Stimulated activated CD4-positive, alpha-beta T cell treated with anti-CD3 and anti-CD28 coated beads, TNF-alpha, amount 100 ng/mL, for 48 hours (primary cell): ENCODE data around the gene URI1.

Experiments used
- DNase-seq, 3 donors: peaks; one replicate each; pipeline ENCODE4 v3.0.0-alpha.2; 2020; ENCODE audit warnings: low read depth in 3 of 3

URI1 gene

DNA sequence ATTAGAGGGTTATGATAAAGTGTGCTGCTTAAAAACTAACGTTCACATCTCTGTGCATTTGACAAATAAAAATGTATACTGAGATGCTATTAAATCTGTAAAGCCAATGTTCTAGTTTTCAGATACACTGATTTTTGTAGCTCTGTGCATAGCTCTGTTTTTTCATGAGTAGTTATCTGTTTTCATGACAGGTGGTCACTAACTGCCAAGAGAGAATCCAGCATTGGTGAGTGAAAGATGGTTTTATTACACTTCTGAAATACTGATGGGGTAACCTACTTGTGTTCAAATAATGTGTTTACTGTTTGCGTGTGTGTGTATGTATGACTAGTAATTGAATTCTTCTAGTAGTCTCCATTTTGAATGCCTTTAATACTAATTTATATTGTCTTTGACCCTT lies 29.0 kb downstream of the URI1 start:
- DNase-seq = no peak

DNA sequence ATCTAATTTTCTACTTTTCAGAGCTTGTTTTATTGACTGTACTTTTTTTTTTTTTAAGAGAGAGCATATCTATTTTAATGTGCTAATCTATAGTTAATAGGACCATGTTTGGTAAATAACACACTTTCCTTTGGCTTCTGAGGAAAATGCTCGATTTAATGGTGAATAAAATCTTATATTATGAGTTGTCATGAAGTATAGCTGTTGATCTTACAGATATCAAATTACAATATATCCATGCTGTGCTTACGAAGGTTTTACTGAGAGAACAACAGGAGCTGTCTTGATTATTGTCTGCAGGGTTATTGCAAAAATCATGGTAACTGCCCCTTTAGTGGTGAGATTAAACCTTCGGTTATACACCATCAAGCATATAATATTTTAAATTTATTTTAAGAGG lies 29.6 kb downstream of the URI1 start:
- DNase-seq = no peak

DNA sequence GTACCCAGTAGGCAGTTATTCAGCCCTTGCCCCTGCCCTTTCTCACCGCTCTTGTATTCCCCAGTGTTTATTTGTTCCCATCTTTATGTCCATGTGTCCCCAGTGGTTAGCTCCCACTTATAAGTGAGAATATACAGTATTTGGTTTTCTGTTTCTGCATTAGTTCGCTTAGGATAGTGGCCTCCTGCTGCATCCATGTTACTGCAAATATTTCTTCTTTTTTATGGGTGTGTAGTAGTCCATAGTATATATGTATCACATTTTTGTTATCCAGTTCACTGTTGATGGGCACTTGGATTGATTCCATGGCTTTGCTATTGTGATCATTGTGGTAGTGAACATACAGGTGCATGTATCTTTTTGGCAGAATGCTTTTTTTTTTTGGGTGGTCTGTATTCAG lies 32.7 kb downstream of the URI1 start:
- no peak for DNase-seq

DNA sequence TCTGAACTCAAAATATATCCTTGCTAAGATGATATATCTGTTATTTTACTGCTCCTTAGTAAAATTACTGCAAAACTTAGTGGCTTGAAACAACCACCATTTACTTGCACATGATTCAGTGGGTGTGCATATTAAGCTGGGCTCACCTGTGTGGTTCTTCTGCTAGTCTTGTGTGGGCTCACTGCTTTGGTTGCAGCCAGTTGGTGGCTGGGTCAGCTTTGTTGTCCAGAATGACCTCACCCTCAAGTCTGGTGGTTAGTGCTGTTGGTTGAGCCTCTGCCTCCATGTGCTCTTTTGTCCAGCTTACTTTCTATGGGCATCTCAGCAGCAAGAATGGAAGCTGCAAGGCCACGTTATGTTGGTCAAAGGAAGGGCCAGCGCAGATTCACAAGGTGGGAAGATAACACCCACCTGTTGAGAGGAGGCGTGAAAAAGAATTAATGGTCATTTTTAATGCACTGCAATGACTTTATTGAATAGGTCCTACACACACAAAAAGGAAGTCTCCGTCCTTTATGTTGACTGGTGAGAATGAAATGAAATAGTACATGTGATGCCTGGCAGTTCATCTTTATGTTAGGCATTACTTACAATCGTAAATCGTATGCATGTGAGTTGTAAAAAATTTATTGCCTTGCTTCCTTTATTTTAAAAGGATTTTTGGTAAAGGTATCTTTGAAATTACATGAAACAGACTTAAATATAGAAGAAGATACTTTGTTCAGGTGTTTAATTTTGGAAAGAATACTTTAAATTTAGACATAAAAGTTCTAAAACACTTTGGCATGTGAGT lies 34.3 kb downstream of the URI1 start:
- no peak for DNase-seq

DNA sequence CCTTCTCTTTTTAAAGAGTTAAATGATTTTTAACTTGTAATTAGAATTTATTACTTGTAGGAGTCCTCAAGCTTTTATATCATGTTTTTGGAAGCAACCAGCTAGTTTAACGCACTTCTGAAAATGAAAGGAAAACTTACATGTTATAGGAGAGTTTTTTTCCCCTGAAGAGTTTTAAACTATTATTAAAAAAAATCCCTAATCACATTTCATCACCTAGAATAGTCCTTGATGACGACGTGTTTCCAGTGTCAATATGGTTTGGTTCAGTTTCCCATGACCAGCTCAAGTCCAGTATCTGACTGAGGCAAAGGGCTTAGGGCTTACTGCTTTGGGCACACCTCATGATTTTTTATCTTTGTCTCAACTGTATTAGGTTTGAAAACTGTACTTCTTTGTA lies 36.0 kb downstream of the URI1 start:
- DNase-seq = no peak

DNA sequence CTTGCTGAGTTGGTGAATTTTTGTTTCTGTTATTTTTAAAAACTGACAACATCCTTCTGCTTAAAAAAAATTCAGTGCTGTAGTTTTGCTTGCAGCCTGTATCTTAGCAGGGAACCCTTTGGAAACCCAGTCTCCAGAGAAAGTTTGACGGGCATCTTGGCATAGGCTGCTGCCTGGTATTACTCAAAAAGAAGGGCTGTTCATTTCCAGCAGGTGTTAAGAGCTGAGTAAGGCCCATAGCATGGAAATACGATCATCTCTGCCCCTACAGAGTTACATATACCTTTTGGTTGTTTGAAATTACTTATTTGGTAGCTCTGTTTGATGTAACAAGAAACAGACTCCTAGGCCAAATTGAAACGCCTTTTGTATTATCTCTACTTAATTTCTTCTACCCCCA lies 41.5 kb downstream of the URI1 start:
- no peak for DNase-seq

DNA sequence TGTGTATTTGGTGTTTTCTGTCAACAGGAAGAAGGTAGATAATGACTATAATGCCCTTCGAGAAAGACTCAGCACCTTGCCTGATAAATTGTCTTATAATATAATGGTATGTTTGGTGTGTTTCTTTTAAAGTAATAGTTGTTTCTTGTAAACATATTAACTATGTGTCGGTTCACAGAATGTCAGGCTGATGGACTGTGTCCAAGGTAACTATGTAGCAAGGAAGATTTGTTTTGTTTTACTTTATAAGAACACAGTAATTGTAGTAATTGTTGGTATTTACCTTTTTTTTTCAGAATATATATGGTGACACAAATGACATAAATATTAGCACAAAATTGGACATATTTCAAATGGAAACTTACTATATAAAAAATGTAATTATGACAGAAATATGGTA lies 43.2 kb downstream of the URI1 start:
- no peak for DNase-seq

DNA sequence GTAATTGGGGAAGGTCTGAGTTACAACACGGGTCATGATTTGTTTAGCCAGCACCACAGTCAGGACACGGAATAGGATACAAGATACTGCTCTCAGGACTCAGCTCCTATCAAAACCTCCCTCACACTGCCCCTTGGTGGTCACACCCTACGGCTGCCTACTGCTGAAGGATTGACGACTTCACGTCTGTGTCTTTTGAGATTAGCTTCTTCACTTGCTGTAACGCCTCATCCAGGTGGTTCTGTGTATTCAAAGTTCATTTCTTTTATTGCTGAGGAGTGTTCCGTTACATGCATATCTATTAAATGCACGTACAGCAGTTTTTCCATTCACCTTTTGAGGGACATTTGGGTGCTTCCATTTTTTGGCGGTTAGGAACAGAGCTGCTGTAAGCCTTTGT lies 46.3 kb downstream of the URI1 start:
- no peak for DNase-seq

DNA sequence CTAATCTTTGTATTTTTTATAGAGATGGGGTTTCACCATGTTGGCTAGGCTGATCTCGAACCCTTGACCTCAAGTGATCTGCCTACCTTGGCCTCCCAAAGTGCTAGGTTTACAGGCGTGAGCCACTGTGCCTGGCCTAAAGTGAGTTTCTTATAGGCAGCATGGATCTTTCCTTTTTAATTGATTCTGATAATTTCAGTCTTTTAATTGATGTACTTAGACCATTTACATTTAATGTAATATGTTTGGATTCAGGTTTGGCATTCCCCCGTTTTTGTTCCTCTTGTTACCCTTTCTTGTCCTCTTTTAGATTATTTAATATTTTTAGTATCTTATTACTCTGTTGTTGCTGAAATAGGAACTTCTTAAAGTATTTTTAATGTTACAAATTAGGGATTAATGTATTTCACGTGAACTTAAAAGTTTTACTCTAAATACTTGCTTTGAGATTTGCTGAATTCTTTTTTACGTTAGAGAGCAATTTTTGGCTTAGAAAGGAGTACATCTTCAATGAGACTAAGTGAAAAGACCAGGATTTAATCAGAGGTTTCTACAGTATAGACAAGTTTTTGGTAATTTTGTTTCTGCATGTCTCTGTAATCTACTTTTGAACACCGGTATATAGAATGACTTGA lies 50.3 kb downstream of the URI1 start:
- no peak for DNase-seq

DNA sequence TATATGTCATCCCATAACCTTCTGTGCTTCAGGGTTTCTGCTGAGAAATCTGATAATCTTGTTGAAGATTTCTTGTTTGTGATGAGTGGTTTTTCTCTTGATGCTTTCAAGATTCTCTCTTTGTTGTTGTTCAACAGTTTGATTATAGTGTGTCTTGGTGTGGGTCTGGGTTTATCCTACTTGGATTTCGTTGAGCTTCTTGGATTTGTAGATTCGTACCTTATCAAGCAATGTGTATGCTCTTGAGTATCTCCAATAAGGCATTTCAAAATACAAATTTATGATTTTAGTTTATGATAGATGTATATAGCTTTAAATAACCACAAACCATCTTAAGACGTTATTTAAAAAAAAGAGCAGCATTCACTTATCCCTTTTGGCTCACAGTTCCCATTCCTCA lies 57.5 kb downstream of the URI1 start:
- DNase-seq = no peak

DNA sequence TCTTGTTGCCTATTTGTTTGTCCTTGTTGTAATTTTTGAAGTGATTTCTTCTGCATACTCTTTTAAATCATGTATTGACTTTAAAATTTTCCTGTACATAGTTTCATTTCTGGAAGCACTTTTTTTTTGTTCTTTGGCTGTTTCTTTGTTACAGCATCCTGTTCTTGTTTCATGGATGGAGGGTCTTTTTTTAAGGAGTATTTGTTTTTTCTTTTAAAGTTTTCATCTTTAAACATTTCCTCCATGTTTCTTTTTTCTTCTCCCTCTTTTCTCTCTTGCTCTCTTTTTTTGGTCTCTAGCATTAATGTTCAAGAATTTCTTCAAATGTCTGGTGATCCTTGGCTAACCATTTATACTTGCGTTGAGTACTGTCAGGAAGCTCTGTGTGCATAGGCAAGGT lies 58.8 kb downstream of the URI1 start:
- no peak for DNase-seq

DNA sequence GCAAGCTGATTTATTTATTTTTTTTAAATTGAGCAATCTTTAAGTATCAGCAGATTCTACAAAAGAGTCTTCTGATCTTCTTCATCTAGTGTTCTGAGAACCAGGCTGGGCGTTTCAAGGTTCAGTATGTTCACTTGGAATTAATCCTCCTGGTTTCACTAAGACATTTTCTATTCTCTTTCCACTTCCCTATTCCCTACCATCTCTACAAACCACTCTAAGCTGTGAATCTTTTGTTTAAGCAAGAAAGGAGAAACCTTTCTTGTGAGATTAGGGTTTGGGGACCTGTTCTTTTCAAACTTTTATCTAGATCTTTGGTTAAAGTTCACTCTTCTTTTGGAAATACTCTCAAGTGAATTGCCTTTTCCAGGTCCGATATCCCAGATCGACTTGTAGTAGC lies 59.3 kb downstream of the URI1 start:
- DNase-seq = no peak

DNA sequence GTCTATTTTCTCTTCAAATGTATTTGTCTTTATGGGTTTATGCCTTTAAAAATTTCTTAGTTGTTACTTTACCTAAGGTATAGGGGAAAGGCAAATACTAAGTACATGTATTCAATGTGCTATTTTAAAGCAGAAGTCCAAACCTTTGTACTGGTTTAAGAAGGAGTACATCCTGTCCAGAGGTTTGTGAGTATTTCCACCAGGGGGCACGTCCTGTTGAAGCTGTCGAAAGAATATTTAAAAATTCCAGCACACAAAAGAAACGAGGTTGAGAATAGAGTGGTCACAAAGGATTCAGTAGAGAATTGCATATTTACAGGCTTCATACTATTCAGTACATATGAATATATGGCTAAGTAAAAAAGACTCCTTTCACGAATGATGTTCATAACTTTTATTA lies 59.8 kb downstream of the URI1 start:
- DNase-seq = no peak

DNA sequence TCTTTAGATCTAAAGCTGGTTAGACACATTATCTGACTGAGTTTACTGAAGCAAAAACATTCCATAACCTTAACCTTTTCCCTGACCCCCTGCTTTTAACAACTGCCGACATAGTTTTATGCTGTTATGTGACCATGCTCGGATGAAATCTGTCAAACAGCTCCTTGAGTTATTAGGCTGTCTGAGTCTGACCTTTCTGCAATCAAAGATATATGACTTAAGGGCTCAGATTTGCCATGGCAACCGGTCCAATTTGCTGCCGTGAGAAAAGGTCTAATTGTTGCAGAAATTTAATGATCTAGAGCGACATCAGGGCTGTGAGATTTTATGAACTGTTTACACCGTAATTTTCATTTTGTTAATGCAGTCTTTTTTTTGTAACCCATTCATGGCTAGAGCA lies 61.8 kb downstream of the URI1 start:
- no peak for DNase-seq

DNA sequence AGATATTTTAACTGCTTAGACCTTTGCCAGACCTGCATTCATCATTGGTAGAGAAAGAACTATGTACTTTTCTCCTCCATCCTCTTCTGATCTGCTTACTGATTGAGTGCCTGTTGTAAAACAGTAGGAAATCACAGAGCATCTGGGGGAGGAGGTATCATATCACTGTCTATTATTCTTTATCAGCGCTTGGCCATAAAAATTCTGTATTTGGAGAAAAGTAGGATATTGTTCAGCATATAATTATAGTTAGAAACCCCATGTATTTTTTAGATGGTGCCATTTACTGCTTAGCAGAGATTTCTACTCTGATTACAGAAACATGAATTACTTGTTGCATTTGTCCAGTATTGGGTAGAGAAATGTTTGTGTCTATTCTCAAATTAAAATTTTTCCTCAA lies 62.4 kb downstream of the URI1 start:
- DNase-seq = no peak

DNA sequence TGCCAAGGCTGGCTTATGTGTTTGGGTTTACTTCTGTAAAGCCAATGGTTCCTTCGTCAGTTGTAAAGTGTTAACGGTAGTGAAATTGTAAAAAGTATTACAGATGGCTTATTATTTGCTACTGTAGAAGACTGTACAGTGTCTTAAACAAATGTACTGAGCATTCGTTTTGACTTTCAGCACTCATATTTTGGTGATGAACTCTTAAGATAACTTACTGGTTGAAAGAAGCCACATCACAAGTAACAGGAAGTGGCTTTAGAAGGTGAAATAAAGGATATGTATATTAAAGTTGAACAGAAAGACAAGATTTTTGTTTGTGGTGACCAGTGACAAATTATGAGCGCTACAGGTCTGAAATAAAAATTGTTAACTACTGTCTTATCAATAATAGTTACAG lies 64.2 kb downstream of the URI1 start:
- DNase-seq = no peak

DNA sequence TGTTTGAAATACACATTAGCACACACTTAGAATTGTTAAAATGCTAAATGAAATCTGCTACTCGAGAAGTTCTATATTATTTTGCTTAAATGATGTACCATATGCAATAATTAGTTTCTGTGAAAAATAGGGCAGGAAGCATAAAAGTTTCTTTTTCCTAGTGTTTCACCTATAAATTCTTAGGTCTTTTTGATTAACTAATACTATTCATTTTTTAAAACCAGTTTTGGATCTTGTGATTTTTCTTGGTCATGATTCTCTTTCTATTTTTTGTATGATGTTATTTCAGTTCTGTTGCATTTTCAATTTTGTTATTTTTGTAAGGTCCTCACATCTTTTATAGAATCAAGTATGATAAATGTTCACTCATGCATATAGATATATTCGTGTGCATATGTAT lies 66.1 kb downstream of the URI1 start:
- DNase-seq = no peak

DNA sequence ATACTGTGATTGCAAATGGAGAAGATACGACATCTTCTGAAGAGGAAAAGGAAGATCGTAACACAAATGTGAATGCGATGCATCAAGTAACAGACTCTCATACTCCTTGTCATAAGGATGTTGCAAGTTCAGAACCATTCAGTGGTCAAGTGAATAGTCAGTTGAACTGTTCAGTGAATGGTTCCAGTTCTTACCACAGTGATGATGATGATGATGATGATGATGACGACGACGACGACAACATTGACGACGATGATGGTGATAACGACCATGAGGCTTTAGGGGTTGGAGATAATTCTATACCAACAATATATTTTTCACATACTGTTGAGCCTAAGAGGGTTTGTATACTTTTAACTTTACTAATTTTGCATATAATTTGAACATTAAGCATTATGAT lies 67.0 kb downstream of the URI1 start:
- no peak for DNase-seq

DNA sequence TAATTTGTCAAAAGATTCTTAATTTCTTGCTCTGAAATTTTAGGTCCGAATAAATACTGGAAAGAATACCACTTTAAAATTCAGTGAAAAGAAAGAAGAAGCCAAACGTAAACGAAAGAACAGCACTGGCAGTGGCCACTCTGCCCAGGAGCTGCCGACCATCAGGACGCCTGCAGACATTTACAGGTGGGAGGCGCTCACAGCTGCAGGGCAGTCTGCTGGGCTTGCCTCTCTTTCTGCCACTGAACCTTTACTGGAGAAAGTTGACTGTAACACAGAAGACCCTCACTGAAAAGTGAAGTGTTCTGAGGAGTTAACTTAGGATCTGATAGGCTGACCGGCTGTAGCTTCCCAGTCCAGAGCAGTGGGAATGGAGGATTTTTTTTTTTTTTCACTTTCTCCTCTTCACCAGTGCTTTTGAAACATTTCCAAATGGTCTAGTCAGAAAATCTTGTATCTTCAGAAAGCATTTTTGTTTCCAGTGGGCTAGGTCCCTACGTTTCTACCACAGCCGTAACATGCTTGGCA lies 69.1 kb downstream of the URI1 start:
- no peak for DNase-seq

DNA sequence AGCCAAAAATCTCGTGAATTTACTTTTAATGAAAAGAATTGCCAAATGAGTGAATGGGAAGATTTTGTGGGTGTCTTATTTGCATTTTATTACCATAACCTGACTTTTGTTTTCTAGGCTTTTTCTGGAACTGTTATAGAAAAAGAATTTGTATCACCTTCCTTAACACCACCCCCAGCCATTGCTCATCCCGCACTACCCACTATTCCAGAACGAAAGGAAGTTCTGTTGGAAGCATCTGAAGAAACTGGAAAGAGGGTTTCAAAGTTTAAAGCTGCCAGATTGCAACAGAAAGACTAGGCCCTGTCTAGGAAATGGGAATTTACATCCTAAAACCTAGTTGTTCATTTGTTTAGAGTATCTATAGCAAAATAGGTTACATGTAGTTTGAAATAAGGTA lies 72.7 kb downstream of the URI1 start:
- no peak for DNase-seq

DNA sequence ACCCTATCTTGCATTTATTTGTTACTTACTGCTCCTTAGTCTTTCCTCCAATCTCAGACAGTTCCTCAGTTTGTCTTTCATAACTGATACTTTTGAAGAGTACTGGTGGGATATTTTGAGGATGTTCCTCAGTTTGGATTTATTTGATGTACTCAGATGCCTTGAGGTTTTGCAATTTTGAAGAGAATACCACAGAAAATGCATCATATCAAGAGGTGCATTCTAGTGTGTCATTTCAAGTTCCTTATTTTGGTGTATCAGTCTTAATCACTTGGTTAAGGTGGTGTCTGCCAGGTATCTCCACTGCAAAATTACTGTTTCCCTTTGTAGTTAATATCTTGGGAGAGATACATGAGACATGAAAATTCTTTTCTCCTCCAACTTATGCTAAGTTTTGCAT lies 75.1 kb downstream of the URI1 start:
- DNase-seq = no peak

DNA sequence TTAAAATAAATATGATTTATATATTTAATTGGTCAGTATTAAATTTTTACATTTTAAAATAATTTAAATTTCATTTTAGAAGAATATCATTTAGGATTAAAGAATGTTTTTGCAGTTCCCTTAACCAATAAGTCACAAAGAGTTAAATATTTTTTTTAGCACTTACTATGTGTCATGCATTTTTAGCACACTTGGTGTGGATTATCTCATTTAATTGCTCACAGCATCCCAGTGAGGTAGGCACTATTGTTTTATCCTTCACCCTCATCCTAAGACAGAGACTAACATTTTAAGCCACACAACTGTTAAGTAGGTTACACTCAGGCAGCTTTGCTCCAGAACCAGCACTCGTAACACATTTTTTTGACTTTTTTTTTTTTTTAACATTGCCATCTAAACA lies 78.2 kb downstream of the URI1 start:
- no peak for DNase-seq

DNA sequence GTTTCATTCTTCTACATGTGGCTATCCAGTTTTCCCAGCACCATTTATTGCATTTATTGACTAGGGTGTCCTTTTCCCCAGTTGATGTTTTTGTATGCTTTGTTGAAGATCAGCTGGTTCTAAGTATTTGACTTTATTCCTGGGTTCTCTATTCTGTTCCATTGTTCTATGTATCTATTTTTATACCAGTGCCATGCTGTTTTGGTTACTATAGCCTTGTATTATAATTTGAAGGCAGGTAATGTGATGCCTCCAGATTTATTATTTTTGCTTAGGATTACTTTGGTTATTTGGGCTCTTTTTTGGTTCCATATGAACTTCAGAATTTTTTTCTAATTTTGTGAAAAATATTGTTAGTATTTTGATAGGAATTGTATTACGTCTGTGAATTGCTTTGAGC lies 80.6 kb downstream of the URI1 start:
- no peak for DNase-seq

DNA sequence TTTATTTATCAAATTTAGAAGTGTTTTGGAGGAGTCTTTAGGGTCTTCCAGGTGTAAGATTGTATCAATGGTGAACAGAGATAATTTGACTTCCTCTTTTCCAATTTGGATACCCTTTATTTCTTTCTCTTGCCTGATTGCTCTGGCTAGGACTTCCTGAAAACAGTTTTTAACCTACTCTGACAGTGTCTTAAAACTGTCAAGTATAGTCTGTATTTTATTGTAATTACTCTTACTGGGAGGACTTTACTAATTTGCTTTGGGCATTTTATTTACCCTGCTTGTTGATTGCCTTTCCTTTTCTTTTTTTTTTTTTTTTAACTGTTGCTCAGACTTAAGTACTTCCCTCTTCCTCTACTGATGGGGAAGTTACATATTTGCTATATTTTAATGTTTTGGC lies 81.3 kb downstream of the URI1 start:
- DNase-seq = no peak
